B cell (primary cell): ENCODE data around the gene DNM1L. TPM values are rescaled to one million over a fixed set of nuclear protein-coding genes. Genes with fewer than 3 reads are reported as not detected.

ENCODE experiments used
- ATAC-seq: fragments of 200-7000 bp; cut with Tn5 transposase; one replicate; pipeline ENCODE4 v1.10.0; 2021; ENCODE audit warnings: low read depth, mild to moderate bottlenecking, moderate number of reproducible peaks, moderate library complexity
- CTCF ChIA-PET: fragments of 350-600 bp; sonication (Branson Sonifier 250); formaldehyde crosslinking; loops from one replicate; lab custom pipeline; 2021; ENCODE audit warnings: antibody characterized with exemption, inconsistent platforms; lab: Charles Lee
- POLR2A ChIA-PET: fragments of 350-600 bp; sonication (Branson Sonifier 250); formaldehyde crosslinking; loops from one replicate; lab custom pipeline; 2021; ENCODE audit warnings: antibody characterized with exemption; lab: Charles Lee
- DNase-seq: peaks from one replicate; pipeline ENCODE4 v3.0.0; 2013
- H2AFZ ChIP-seq: 2 replicates; pipeline ENCODE4 v1.6.1; 2012; ENCODE audit warnings: mild to moderate bottlenecking, low read depth, low read length; ENCODE audit not compliant: insufficient read depth, poor library complexity, severe bottlenecking
- H3K27ac ChIP-seq, 2 donors: 1 replicate in 1 of 2; 2 replicates in 1 of 2; pipeline ENCODE4 v1.5.1; 2012 to 2013; ENCODE audit warnings: low read length in 2 of 2, mild to moderate bottlenecking in 2 of 2, moderate library complexity in 1 of 2
- H3K27me3 ChIP-seq, 4 experiments: fragments of 200-600 bp in 1 of 4; sonication (generic) in 1 of 4; replicated peaks in 1 of 4; 1 replicate in 2 of 4; 2 replicates in 2 of 4; pipeline versions ENCODE4 v1.6.1 to v1.7.0; 2013 to 2016; ENCODE audit warnings: low read length in 3 of 4, mild to moderate bottlenecking in 2 of 4, mixed read lengths in 1 of 4, moderate library complexity in 1 of 4; ENCODE audit not compliant: insufficient read depth in 4 of 4, control insufficient read depth in 3 of 4; ENCODE audit errors: control extremely low read depth in 1 of 4
- H3K36me3 ChIP-seq, 2 experiments: replicated peaks in 1 of 2; 1 replicate in 1 of 2; 2 replicates in 1 of 2; pipeline versions ENCODE4 v1.6.1 to v1.7.1; 2013; ENCODE audit warnings: low read length in 1 of 2; ENCODE audit not compliant: insufficient read depth in 2 of 2, control insufficient read depth in 1 of 2; ENCODE audit errors: control extremely low read depth in 1 of 2, extremely low read depth in 1 of 2
- H3K4me1 ChIP-seq, 2 donors: fragments of 200-600 bp in 1 of 2; sonication (generic) in 1 of 2; 1 replicate in 1 of 2; 2 replicates in 1 of 2; pipeline versions ENCODE4 v1.5.1 to v1.6.1; 2013 to 2017; ENCODE audit warnings: low read length in 2 of 2; ENCODE audit not compliant: control insufficient read depth in 2 of 2, insufficient read depth in 2 of 2
- H3K4me2 ChIP-seq: replicated peaks from 2 replicates; pipeline ENCODE3; 2012; ENCODE audit warnings: mild to moderate bottlenecking, low read depth, low read length; ENCODE audit not compliant: poor library complexity, severe bottlenecking
- H3K4me3 ChIP-seq, 5 experiments: fragments of 200-600 bp in 1 of 5; sonication (generic) in 1 of 5; 1 replicate in 3 of 5; 2 replicates in 2 of 5; pipeline versions ENCODE4 v1.5.1 to v1.7.0; 2011 to 2016; ENCODE audit warnings: low read length in 4 of 5, mild to moderate bottlenecking in 4 of 5, low read depth in 2 of 5, control low read depth in 1 of 5, moderate library complexity in 1 of 5; ENCODE audit not compliant: insufficient read depth in 1 of 5; ENCODE audit errors: control extremely low read depth in 1 of 5, extremely low read depth in 1 of 5
- H3K79me2 ChIP-seq: fragments of 200-600 bp; sonication (generic); one replicate; pipeline ENCODE4 v1.6.0; 2016; ENCODE audit warnings: low read length; ENCODE audit not compliant: control insufficient read depth, insufficient read depth
- H3K9ac ChIP-seq: fragments of 200-600 bp; sonication (generic); 2 replicates; pipeline ENCODE4 v1.6.1; 2017; ENCODE audit warnings: mild to moderate bottlenecking, low read length, moderate library complexity
- H3K9me3 ChIP-seq, 3 donors: one replicate each; pipeline versions ENCODE4 v1.6.1 to v1.7.1; 2013; ENCODE audit warnings: low read length in 2 of 3; ENCODE audit not compliant: control insufficient read depth in 2 of 3, insufficient read depth in 1 of 3; ENCODE audit errors: control extremely low read depth in 1 of 3
- H4K20me1 ChIP-seq: 2 replicates; pipeline ENCODE4 v1.6.0; 2012; ENCODE audit warnings: mild to moderate bottlenecking, low read length; ENCODE audit not compliant: insufficient read depth, control insufficient read depth, poor library complexity, severe bottlenecking
- H3K27ac Mint-ChIP-seq: one replicate; pipeline ENCODE4 v1.8.0; 2021; ENCODE audit warnings: mixed read lengths
- H3K27me3 Mint-ChIP-seq: one replicate; pipeline ENCODE4 v1.8.0; 2021; ENCODE audit warnings: mixed read lengths
- H3K4me1 Mint-ChIP-seq: one replicate; pipeline ENCODE4 v1.8.0; 2021; ENCODE audit warnings: mixed read lengths
- H3K4me3 Mint-ChIP-seq: one replicate; pipeline ENCODE4 v1.8.0; 2021; ENCODE audit warnings: mixed read lengths
- H3K9me3 Mint-ChIP-seq: one replicate; pipeline ENCODE4 v1.8.0; 2022; ENCODE audit warnings: mixed read lengths; ENCODE audit not compliant: insufficient read depth
- CTCF ChIP-seq: fragments of 200-600 bp; IDR thresholded peaks from one replicate; pipeline ENCODE4 v1.8.0; 2022; ENCODE audit warnings: antibody characterized with exemption, mild to moderate bottlenecking
- EZH2 ChIP-seq: IDR thresholded peaks from 2 replicates; pipeline ENCODE4 v1.6.1; 2012; ENCODE audit warnings: borderline replicate concordance, low read depth, mild to moderate bottlenecking, moderate library complexity, low read length; ENCODE audit not compliant: insufficient read depth, poor library complexity, severe bottlenecking
- WGBS: methylation state at CpG from one replicate; pipeline ENCODE4 v1.1.5; 2013; ENCODE audit warnings: missing lambda C conversion rate; ENCODE audit not compliant: insufficient coverage; 5-methylcytosine and 5-hydroxymethylcytosine counted together
- intact Hi-C: fragments of 100-400 bp; cut with micrococcal nuclease; formaldehyde crosslinking; loops from one replicate; pipeline ENCODE4 v1.10.0; 2022
- polyA plus RNA-seq: library from polyadenylated mRNA; depleted of rRNA; stranded (reverse); fragments of >200 nt; gene quantifications from 2 replicates; pipeline ENCODE4 v1.2.3, GENCODE V29; 2012
- total RNA-seq, 2 donors: library from RNA; stranded (reverse); fragments of 120-200 nt in 1 of 2; gene quantifications; 1 replicate in 1 of 2; 2 replicates in 1 of 2; pipeline versions ENCODE4 v1.2.3 to v1.2.4, GENCODE V29; 2013 to 2022

Gene DNM1L
- total and polyA plus RNA-seq, 2 donors (not counting 1 experiment from before 2014, with no cell fraction given), result 23.3 to 74.2 TPM

DNA sequence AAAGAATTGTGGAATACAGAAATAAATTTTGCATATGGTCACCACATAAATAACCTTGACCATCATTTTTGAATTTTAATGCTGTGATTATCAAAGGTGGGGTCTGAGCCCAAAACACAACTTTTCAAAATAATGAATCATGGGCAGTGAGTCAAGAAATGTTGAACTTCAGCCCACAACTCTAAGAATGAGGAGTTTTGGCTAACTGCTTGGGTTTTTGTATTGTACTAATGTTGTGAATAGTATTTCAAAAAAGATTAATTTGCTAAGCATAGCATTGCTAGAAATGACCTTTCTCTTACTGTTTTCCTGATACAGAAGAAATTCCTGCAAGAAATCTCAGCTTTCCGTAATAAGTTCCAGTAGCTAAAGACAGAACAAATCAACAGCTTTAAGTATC lies 101.0 kb downstream of the DNM1L start:
- Histone ChIP-seq H3K4me3 (no peak overlapping the region), H3K9ac (no peak overlapping the region), H3K27me3 (peaks cover 0 to 7% (median 0%) of the 10 kb centered on the region in 4 experiments), H3K4me1 (no peaks in the 10 kb centered on the region), H3K27ac (no peak overlapping the region), H3K4me2 (no peak overlapping the region), H4K20me1 (no peaks in the 10 kb centered on the region), H3K36me3 (no peaks in the 10 kb centered on the region), H3K9me3 (no peaks in the 10 kb centered on the region), H3K79me2 (no peaks in the 10 kb centered on the region), H2AFZ (no peak overlapping the region)
- no peak for DNase-seq
- H3K27me3 Mint-ChIP-seq, result peaks cover 26% of the 10 kb centered on the region
- ChIA-PET POLR2A (no interaction called here), CTCF (no interaction called here)
- ATAC-seq, result no peak
- intact Hi-C loops, result no loop called here
- H3K4me3 Mint-ChIP-seq, result no peak overlapping the region
- 89% methylated on average over 1 of the region's 1 CpG for WGBS
- H3K4me1 Mint-ChIP-seq, result no peaks in the 10 kb centered on the region
- H3K9me3 Mint-ChIP-seq, result no peaks in the 10 kb centered on the region
- TF ChIP-seq EZH2 (no peak), CTCF (no peak)
- no peak overlapping the region for H3K27ac Mint-ChIP-seq

GRCh38 chr12:32783029-32783428 lies 103.9 kb downstream of the DNM1L start:
- no peak overlapping the region for H3K4me2 ChIP-seq
- peaks cover 0 to 7% (median 0%) of the 10 kb centered on the region in 4 experiments for H3K27me3 ChIP-seq
- H3K9ac ChIP-seq, result no peak overlapping the region
- ChIA-PET POLR2A (no interaction called here), CTCF (no interaction called here)
- TF ChIP-seq EZH2, result no peak
- TF ChIP-seq CTCF, result no peak
- H3K9me3 Mint-ChIP-seq, result no peaks in the 10 kb centered on the region
- H3K79me2 ChIP-seq, result no peaks in the 10 kb centered on the region
- no peaks in the 10 kb centered on the region for H4K20me1 ChIP-seq
- intact Hi-C loops, result no loop called here
- no peak for ATAC-seq
- H3K27ac ChIP-seq, result no peak overlapping the region
- no peak overlapping the region for H3K4me3 ChIP-seq
- H3K4me3 Mint-ChIP-seq, result no peak overlapping the region
- H3K4me1 Mint-ChIP-seq, result no peaks in the 10 kb centered on the region
- H3K27me3 Mint-ChIP-seq, result peaks cover 22% of the 10 kb centered on the region
- H3K27ac Mint-ChIP-seq, result no peak overlapping the region
- DNase-seq, result no peak
- H3K36me3 ChIP-seq, result no peaks in the 10 kb centered on the region
- no peaks in the 10 kb centered on the region for H3K4me1 ChIP-seq
- WGBS, result 67% methylated on average over 1 of the region's 3 CpGs
- no peaks in the 10 kb centered on the region for H3K9me3 ChIP-seq
- no peak overlapping the region for H2AFZ ChIP-seq
